HG03108 (cell line): Measurements from ENCODE around the gene CRYBG1.
A peak's percentile ranks its signal among the peaks of the same experiment; 100 is the strongest.

ENCODE experiments used
- ATAC-seq: cut with Tn5 transposase; IDR thresholded peaks from one replicate; pipeline ENCODE4 v1.9.1; 2021; ENCODE audit warnings: moderate library complexity; ENCODE audit not compliant: unreplicated experiment

The CRYBG1 gene

GRCh38 chr6:106419900-106420613 is 59.5 kb downstream of the CRYBG1 start:
- no peak for ATAC-seq

- ATAC-seq, result no peak
Observed at GRCh38 chr6:106421496-106421895, 61.0 kb downstream of the CRYBG1 start.

GRCh38 chr6:106422534-106422933 is 62.0 kb downstream of the CRYBG1 start:
- no peak for ATAC-seq

GRCh38 chr6:106425382-106425781 is 64.9 kb downstream of the CRYBG1 start:
- ATAC-seq, result no peak

- ATAC-seq, result no peak
Observed at GRCh38 chr6:106426250-106426970, 65.9 kb downstream of the CRYBG1 start.

GRCh38 chr6:106430466-106430865 is 69.9 kb downstream of the CRYBG1 start:
- ATAC-seq, result no peak

GRCh38 chr6:106431405-106431804 is 70.9 kb downstream of the CRYBG1 start:
- ATAC-seq, result no peak

- no peak for ATAC-seq
Observed at GRCh38 chr6:106431972-106432371, 71.5 kb downstream of the CRYBG1 start.

GRCh38 chr6:106434530-106434929 is 74.0 kb downstream of the CRYBG1 start:
- ATAC-seq, result no peak

- ATAC-seq, result no peak
Observed at GRCh38 chr6:106439459-106439858, 78.9 kb downstream of the CRYBG1 start.

GRCh38 chr6:106440546-106440945 is 80.0 kb downstream of the CRYBG1 start:
- no peak for ATAC-seq

GRCh38 chr6:106442395-106442794 is 81.9 kb downstream of the CRYBG1 start:
- ATAC-seq, result no peak

- peak; percentile 50 for ATAC-seq
Observed at GRCh38 chr6:106444777-106445507, 84.4 kb downstream of the CRYBG1 start.

GRCh38 chr6:106445508-106445878 is 85.0 kb downstream of the CRYBG1 start:
- no peak for ATAC-seq

- ATAC-seq, result no peak
Observed at GRCh38 chr6:106446287-106446885, 85.9 kb downstream of the CRYBG1 start.

- no peak for ATAC-seq
Observed at GRCh38 chr6:106446983-106447382, 86.5 kb downstream of the CRYBG1 start.

- peak; percentile 36 for ATAC-seq
Observed at GRCh38 chr6:106448000-106448426, 87.5 kb downstream of the CRYBG1 start.

GRCh38 chr6:106450653-106451052 is 90.1 kb downstream of the CRYBG1 start:
- ATAC-seq, result no peak

- ATAC-seq, result no peak
Observed at GRCh38 chr6:106451439-106451838, 90.9 kb downstream of the CRYBG1 start.

GRCh38 chr6:106452628-106453027 is 92.1 kb downstream of the CRYBG1 start:
- ATAC-seq, result no peak

- ATAC-seq, result no peak
Observed at GRCh38 chr6:106453756-106454367, 93.3 kb downstream of the CRYBG1 start.
